GM21381 (cell line): ENCODE measurements around the gene DRD3.

Experiments used
- ATAC-seq: cut with Tn5 transposase; IDR thresholded peaks from one replicate; pipeline ENCODE4 v1.9.1; 2021; ENCODE audit warnings: mild to moderate bottlenecking, moderate library complexity; ENCODE audit not compliant: unreplicated experiment

DRD3 gene

DNA sequence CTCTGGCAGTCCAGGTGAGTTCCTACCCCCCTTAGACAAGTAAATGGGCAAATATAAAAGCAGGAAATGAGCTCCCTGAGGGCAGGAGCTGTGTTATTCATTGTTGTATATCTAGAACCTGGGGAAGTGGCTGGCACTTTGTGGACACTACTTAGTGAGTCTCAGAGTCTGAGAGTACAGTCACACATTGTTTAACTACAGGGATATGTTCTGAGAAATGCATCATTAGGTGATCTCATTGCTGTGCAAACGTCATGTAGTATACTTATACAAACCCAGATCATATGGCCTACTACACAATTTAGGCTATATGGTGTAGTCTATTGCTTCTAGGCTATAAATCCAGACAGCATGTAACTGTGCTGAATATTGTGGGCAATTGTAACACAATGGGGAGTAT lies 52.4 kb downstream of the DRD3 start:
- no peak for ATAC-seq

GRCh38 chr3:114122027-114122709 lies 56.7 kb downstream of the DRD3 start:
- ATAC-seq, result no peak

GRCh38 chr3:114120211-114120610 lies 58.6 kb downstream of the DRD3 start:
- no peak for ATAC-seq

DNA sequence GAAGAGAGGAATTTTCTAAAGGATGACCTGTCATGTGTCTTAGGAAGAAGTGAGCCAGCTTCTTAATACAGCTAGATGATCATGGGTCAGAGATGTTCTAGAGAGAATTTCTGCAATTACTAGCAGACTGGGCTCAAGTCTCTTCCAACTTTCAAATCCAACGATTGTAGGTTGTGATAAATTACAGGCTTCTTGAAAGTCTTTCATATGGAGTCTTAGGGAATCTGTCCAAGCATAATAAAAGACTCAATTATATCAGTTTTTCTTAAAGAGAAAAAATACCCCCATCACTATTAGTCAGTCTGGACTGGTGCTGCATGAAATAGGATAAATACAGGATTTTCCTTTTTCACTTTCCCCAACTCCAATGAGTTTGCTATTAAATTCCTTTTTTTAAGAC lies 59.1 kb downstream of the DRD3 start:
- no peak for ATAC-seq

DNA sequence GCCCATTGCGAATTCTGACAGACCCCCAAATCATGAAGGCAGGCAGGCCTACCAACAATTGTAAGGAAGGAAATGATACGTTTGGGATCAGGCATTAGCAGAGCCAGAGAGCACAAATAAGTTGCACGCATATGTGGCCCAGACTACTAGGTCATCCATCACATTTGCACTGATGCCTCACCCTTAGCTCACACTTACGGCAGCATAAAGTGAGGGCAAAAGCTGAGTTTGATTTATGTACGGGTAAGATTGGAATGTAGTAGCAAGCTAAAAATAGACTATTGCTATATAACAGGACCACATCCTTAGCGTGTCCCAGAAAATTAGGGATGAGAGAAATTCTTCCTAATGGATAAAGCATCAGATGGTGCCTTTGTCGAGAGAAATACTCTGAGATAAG lies 63.7 kb downstream of the DRD3 start:
- no peak for ATAC-seq

- ATAC-seq, result no peak
Observed at GRCh38 chr3:114114719-114115118, 64.1 kb downstream of the DRD3 start.

DNA sequence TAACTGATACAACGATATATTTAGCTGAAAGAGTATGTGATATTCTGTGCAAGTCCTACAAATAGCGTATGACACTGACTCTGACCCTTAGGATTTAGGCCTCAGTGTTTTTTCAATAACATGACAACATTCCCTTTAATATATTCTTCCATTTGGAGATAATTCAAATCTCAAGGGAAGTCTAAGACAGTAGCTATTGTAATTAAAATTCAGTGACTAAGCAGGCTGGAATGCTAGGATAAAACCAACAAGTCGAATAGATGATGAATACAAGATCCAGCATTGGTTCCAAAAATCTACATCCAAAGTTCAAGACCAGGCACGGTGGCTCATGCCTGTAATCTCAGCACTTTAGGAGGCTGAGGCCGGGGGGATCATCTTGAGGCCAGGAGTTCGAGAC lies 66.2 kb downstream of the DRD3 start:
- no peak for ATAC-seq

GRCh38 chr3:114111060-114111770 lies 67.6 kb downstream of the DRD3 start:
- ATAC-seq, result no peak

GRCh38 chr3:114110439-114110838 lies 68.4 kb downstream of the DRD3 start:
- no peak for ATAC-seq

- ATAC-seq, result no peak
Observed at GRCh38 chr3:114108137-114108536, 70.7 kb downstream of the DRD3 start.

- no peak for ATAC-seq
Observed at GRCh38 chr3:114104414-114104813, 74.4 kb downstream of the DRD3 start.

DNA sequence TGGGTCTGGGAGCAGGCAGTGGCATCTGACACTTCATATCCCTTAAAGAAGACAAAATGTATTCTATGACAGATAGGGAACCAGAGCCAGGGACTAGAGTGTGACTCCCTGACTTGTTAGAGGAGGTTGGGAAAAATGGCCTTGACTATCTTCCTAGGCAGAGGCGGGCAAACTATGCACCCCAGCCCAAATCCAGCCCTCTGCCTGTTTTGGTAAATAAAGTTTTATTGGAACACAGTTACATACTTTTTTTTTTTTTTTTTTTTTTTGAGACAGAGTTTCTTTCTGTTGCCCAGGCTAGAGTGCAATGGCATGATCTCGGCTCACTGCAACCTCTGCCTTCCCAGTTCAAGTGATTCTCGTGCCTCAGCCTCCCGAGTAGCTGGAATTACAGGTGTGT lies 75.0 kb downstream of the DRD3 start:
- ATAC-seq, result no peak

GRCh38 chr3:114103181-114103580 lies 75.7 kb downstream of the DRD3 start:
- ATAC-seq, result no peak

GRCh38 chr3:114101101-114101500 lies 77.8 kb downstream of the DRD3 start:
- no peak for ATAC-seq

DNA sequence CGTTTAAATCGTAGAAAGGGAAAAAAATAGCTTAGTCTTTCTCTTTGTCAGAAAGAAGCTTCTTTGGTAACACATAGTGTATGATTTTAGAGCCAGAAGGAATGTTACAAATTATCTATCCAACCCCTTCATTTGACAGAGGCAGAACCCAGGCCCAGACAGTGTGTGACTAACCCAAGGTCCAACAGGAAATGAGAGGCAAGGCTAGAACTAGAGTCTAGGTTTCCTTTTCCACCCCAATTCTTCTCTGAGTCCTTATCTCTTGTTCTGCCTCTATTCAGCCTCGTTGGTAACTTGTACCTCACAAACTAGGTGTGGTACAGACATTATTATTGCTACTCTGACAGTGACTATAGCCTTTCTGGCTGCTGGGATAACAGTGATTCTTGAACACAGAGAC lies 83.1 kb downstream of the DRD3 start:
- ATAC-seq, result no peak

DNA sequence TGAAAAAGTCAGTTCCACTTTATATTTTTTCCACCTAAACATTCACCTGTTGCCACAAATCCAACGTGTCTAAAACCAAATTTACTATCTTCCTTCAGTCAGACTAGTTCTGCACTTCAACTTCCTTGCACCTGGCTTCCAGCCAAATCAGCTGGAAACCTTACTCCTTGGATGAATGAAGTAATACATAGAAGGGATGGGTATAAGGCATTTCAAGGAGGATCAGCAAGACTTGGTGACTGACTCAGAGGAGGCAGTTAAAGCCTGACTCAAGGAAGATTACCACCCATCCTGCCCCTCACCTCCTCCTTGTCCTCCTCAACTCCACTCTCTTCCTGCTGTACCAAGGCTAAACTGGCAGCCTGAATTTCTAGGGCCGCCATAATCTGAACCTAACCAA lies 85.3 kb downstream of the DRD3 start:
- ATAC-seq, result no peak

DNA sequence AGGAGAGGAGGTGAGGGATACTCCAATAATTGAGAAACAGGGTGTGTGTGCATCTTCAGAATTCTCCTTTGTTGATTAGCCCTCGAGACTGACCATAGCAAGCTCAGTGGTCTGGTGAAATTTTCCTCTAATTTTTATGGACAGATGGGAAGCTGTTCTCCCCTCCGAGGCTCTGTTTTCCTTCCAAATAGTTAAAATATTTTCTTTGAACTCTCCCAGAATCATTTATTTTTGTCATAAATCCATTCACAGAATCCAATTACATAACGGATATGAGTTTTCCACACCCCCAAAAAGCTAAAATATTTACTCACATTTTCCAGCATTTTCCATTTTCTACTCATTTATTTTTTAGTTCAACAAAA lies 85.9 kb downstream of the DRD3 start:
- ATAC-seq, result no peak

DNA sequence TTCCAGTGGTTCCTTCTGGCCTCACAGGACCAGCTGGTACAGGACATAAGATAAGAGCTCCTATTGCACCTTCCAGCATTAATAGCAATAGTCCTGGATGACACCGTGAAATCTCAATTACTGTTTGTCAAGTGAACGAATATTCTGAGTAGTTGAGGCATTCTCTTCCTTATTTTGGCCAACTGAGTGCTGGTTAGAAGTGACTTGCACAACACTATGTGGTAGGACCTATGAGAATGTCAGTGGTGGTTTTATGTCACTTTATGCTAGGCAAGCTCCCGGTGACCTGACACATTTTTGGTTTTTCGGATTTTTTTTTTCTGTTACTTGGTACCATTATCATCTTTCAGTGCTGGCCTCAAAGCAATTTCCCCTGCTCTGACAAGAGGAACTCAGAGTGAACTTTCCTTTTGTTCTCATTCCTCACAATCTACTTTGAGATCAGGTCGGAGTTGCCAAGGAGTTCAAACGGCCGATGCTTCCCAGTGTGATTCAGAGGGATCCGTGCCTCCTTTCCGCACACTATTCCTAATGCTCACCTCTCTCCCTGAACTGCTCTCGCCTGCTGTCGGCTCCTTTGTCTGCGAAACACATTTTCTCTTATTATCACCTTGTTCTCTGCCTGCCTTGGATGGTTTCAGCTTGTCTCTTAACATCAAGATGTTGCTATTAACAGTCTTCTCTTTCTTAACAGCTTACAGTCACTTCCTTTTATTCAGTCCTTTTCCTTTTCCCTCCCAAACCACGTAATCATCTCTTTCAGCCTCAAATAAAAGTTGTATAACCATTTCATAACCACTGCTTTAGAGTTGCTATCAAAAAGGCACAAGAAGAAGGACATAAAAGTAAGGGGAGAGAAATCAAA lies 86.5 kb downstream of the DRD3 start:
- ATAC-seq, result no peak

DNA sequence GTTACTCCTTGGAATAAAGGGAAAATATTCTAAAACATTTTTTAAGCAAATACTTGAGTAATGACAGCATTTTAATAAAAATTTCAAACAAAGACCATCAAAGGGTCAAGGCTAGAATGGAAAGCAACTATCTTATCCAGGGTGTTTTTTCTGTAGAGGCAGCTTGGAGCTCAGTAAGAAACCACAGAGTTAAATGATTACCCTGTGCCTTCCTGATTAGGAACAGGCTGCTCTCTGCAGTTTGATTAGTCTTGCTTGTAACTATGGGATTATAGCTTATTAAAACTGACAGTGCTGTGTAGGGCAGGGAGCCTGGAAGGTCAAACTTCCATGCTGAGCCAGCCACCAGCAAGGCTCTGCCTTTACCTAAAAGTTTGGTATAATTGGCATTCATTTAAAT lies 89.2 kb downstream of the DRD3 start:
- ATAC-seq, result no peak

DNA sequence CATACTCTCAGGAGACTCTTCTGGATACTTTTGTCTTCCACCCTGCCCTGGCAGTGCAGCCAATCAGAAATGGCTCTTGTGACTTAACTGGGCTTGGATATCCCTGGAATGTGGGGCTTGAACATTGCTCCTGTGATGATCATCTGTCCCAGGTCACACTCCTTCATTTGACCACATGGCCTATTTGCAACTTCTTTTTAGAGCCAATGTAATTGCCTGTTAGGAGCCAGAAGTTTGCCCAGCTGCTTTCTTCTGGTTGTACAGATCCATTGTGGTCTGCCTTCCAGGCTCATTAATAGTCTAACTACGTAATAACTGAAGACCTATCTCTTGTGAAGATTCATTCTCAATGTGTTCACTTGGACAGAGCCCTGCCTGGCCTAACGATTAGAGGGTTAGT lies 92.5 kb downstream of the DRD3 start:
- ATAC-seq, result no peak

DNA sequence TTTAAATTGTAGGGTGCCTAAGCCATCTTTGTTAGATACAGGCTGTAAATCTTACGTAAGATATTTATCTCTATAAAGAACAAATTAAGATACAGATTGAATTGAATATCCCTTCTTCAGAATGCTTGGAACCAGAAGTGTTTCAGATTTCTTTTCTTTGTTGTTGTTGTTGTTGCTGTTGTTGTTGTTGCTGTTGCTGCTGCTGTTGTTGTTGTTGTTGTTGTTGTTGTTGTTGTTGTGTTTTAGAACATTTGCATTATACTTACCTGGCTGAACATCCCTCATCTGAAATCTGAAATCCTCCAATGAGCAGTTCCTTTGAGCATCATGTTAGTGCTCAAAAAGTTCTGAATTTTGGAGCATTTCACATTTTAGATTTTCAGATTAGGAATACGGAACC lies 95.7 kb downstream of the DRD3 start:
- no peak for ATAC-seq

DNA sequence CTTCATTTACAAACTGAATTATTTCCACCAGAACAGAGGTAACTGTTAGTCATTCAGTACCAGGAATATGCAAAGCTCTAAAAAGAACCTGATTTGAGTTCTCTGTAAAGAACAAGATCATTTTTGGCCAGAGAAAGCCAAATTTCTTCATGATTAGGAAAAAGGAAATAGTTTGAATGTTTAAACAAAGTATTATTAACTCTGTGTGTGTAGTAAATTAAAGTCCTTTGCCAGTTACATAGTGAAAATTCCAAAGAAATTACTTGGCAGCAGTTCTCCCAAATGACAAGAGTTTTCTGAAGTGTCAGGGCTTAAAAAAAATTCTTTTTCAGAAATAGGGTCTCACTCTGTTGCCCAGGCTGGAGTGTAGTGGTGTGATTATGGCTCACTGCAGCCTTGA lies 97.8 kb downstream of the DRD3 start:
- no peak for ATAC-seq
